NCI-H2107 treated with DMSO at 0.1 percent for 48 hours (cell line): ENCODE data around the gene NRCAM.
"Not testable (repeated sequence)": the region's sequence is repeated elsewhere in the genome, so short reads cannot be mapped to it uniquely, and the experiment has no call there.

Experiments used
- DNase-seq: peaks from one replicate; lab custom pipeline; 2025; ENCODE audit not compliant: unreplicated experiment; lab: John Stamatoyannopoulos, UW

Gene NRCAM

GRCh38 chr7:108348913-108349312 lies 107.3 kb downstream of the NRCAM start:
- DNase-seq = no peak

GRCh38 chr7:108347616-108348015 lies 108.6 kb downstream of the NRCAM start:
- DNase-seq = no peak

- DNase-seq = peak; percentile 56
Measured at GRCh38 chr7:108345710-108346336, 110.4 kb downstream of the NRCAM start.

- no peak for DNase-seq
Measured at GRCh38 chr7:108340856-108341411, 115.3 kb downstream of the NRCAM start.

GRCh38 chr7:108340406-108340805 lies 115.8 kb downstream of the NRCAM start:
- not testable (repeated sequence) for DNase-seq

- peak; percentile 81 for DNase-seq
Measured at GRCh38 chr7:108335269-108335918, 120.8 kb downstream of the NRCAM start.

- DNase-seq = no peak
Measured at GRCh38 chr7:108332937-108333336, 123.3 kb downstream of the NRCAM start.

- DNase-seq = no peak
Measured at GRCh38 chr7:108331971-108332370, 124.3 kb downstream of the NRCAM start.

GRCh38 chr7:108330227-108330626 lies 126.0 kb downstream of the NRCAM start:
- DNase-seq = no peak

GRCh38 chr7:108329514-108329913 lies 126.7 kb downstream of the NRCAM start:
- peak; percentile 80 for DNase-seq

- DNase-seq = no peak
Measured at GRCh38 chr7:108328174-108328651, 128.0 kb downstream of the NRCAM start.

GRCh38 chr7:108327353-108327752 lies 128.9 kb downstream of the NRCAM start:
- no peak for DNase-seq

GRCh38 chr7:108326938-108327337 lies 129.3 kb downstream of the NRCAM start:
- DNase-seq = no peak

GRCh38 chr7:108324053-108325038 lies 131.9 kb downstream of the NRCAM start:
- peak; percentile 67 for DNase-seq

GRCh38 chr7:108322925-108323832 lies 133.1 kb downstream of the NRCAM start:
- DNase-seq = peak; percentile 43

GRCh38 chr7:108322046-108322445 lies 134.2 kb downstream of the NRCAM start:
- no peak for DNase-seq

- no peak for DNase-seq
Measured at GRCh38 chr7:108321359-108321758, 134.9 kb downstream of the NRCAM start.

- DNase-seq = no peak
Measured at GRCh38 chr7:108316708-108317107, 139.5 kb downstream of the NRCAM start.

GRCh38 chr7:108314551-108314950 lies 141.7 kb downstream of the NRCAM start:
- DNase-seq = no peak

GRCh38 chr7:108314049-108314448 lies 142.2 kb downstream of the NRCAM start:
- no peak for DNase-seq
